HepG2 (cell line): ENCODE measurements around the gene GIMAP8. TPM values are rescaled to one million over a fixed set of nuclear protein-coding genes. Genes with fewer than 3 reads are reported as not detected.
A peak's percentile ranks its signal among the peaks of the same experiment; 100 is the strongest.

Experiments used
- AHDC1 ChIP-seq: sonication (generic); formaldehyde crosslinking; IDR thresholded peaks from 2 replicates; pipeline ENCODE4 v1.5.1; 2020; ENCODE audit warnings: mild to moderate bottlenecking, missing genetic modification reagents, borderline replicate concordance
- ATM ChIP-seq: fragments of 450-650 bp; IDR thresholded peaks from 2 replicates; pipeline ENCODE4 v1.7.1; 2017; ENCODE audit warnings: mild to moderate bottlenecking, borderline replicate concordance
- BCL6 ChIP-seq: IDR thresholded peaks from 2 replicates; pipeline ENCODE4 v1.6.1; 2016; ENCODE audit warnings: missing genetic modification reagents, missing compliant biosample characterization
- FOSL2 ChIP-seq: sonication (generic); formaldehyde crosslinking; IDR thresholded peaks from 2 replicates; pipeline ENCODE4 v1.4.0; 2020; ENCODE audit warnings: missing genetic modification reagents
- KLF16 ChIP-seq, 2 experiments: sonication (generic) in 1 of 2; formaldehyde crosslinking in 1 of 2; IDR thresholded peaks; 2 replicates each; pipeline versions ENCODE4 v1.6.1 to v1.8.0; 2016 to 2023; ENCODE audit warnings: missing genetic modification reagents in 2 of 2, missing compliant biosample characterization in 1 of 2
- MYPOP ChIP-seq: sonication (generic); formaldehyde crosslinking; IDR thresholded peaks from 2 replicates; pipeline ENCODE4 v1.8.1; 2023; ENCODE audit warnings: mild to moderate bottlenecking, moderate library complexity, missing genetic modification reagents
- PBX2 ChIP-seq: IDR thresholded peaks from 2 replicates; pipeline ENCODE4 v1.6.1; 2016; ENCODE audit warnings: control low read depth
- PITX1 ChIP-seq: sonication (generic); formaldehyde crosslinking; IDR thresholded peaks from 2 replicates; pipeline ENCODE4 v1.5.1; 2020; ENCODE audit warnings: mild to moderate bottlenecking, missing genetic modification reagents
- REST ChIP-seq, 2 experiments: IDR thresholded peaks; 2 replicates each; pipeline ENCODE4 v1.6.1; 2011 to 2012; ENCODE audit warnings: low read length in 2 of 2, borderline replicate concordance in 1 of 2, low read depth in 1 of 2, mild to moderate bottlenecking in 1 of 2, moderate library complexity in 1 of 2
- SAP130 ChIP-seq: IDR thresholded peaks from 2 replicates; pipeline ENCODE4 v1.6.1; 2016; ENCODE audit warnings: low read depth
- SKI ChIP-seq: fragments of 450-650 bp; IDR thresholded peaks from one replicate; pipeline ENCODE4 v1.6.1; 2018; ENCODE audit warnings: mild to moderate bottlenecking; ENCODE audit not compliant: partially characterized antibody
- SMYD3 ChIP-seq: sonication (generic); formaldehyde crosslinking; IDR thresholded peaks from 2 replicates; pipeline ENCODE4 v1.8.1; 2023; ENCODE audit warnings: mild to moderate bottlenecking, missing genetic modification reagents
- SP4 ChIP-seq: sonication (generic); formaldehyde crosslinking; IDR thresholded peaks from 2 replicates; pipeline ENCODE4 v1.8.1; 2023; ENCODE audit warnings: mild to moderate bottlenecking, missing genetic modification reagents
- WIZ ChIP-seq: sonication (generic); formaldehyde crosslinking; IDR thresholded peaks from 2 replicates; pipeline ENCODE4 v1.5.1; 2020; ENCODE audit warnings: mild to moderate bottlenecking, missing genetic modification reagents
- ZNF878 ChIP-seq: sonication (generic); formaldehyde crosslinking; IDR thresholded peaks from 2 replicates; pipeline ENCODE4 v1.8.1; 2023; ENCODE audit warnings: mild to moderate bottlenecking, missing genetic modification reagents, moderate library complexity
- polyA plus RNA-seq, 8 experiments: library from polyadenylated mRNA; depleted of rRNA in 3 of 8; stranded (reverse) in 7 of 8; unstranded in 1 of 8; fragments of >200 nt; fragmentation: Illumina TruSeq in 4 of 8; extraction: Trizol in 4 of 8; gene quantifications; 2 replicates each; pipeline versions ENCODE4 v1.2.1 to v1.2.3, GENCODE V29; 2011 to 2016; ENCODE audit warnings: low read depth in 4 of 8, missing spikeins in 1 of 8, mixed read lengths in 1 of 8; ENCODE audit not compliant: insufficient read depth in 1 of 8
- total RNA-seq, 5 experiments: library from RNA; depleted of rRNA; stranded (reverse); fragments of >200 nt; fragmentation: Illumina TruSeq; extraction: Trizol; gene quantifications; 2 replicates each; pipeline ENCODE4 v1.2.3, GENCODE V29; 2016; ENCODE audit warnings: low read depth in 1 of 5

GIMAP8 gene
- total and polyA plus RNA-seq, 2 of the 13 experiments (the other 11 are each of a cell fraction or from before 2014, with no cell fraction given): not detected

- no peak for TF ChIP-seq SMYD3 (CRISPR knock-in tag)
- TF ChIP-seq SKI: peak; percentile 97
- peak; percentile 66; the same call in 1 of the 2 replicates for TF ChIP-seq MYPOP (CRISPR knock-in tag)
- TF ChIP-seq PITX1: peak; percentile 73
- peak; percentile 67 for TF ChIP-seq FOSL2 (CRISPR knock-in tag)
- peak; percentile 98 for TF ChIP-seq BCL6
- peak; percentile 83 for TF ChIP-seq SAP130
- peak; percentile 63; the same call in 1 of the 2 replicates for TF ChIP-seq AHDC1
- TF ChIP-seq PBX2 (CRISPR knock-in tag): no peak
- TF ChIP-seq ZNF878 (CRISPR knock-in tag): 0 out of 2 replicates have a peak, but pooled peaks have one; percentile 42
- TF ChIP-seq WIZ (CRISPR knock-in tag): no peak
- no peak for TF ChIP-seq ATM
- 0 out of 2 replicates have a peak, but pooled peaks have one; percentile 28 for TF ChIP-seq SP4 (CRISPR knock-in tag)
- TF ChIP-seq REST (IDR thresholded peaks at IDR 0.05; ENCODE audit: borderline replicate concordance in 1 of 2, low read depth in 1 of 2, low read length in 2 of 2): peak in 1 of 2 experiments; percentile 53; a peak in 1 of 4 replicates
- peak in 1 of 2 experiments; percentile 70; a peak in 1 of 4 replicates for TF ChIP-seq KLF16 (CRISPR knock-in tag; IDR thresholded peaks at IDR 0.05)
These were observed 35.0 kb upstream of the GIMAP8 start (continued) for GRCh38 chr7:150415161-150416153.
